PC-9 (cell line): Measurements from ENCODE around the gene DFFB. TPM values are rescaled to one million over a fixed set of nuclear protein-coding genes. Genes with fewer than 3 reads are reported as not detected.

Experiments
- BruUV-seq: library from RNA; stranded (reverse); fragments of 400-500 nt; replicated peaks from 2 replicates; lab custom pipeline; 2021; lab: Mats Ljungman, UMichigan
- CTCF ChIA-PET: fragments of 300-600 bp; sonication (Branson Sonifier 250); formaldehyde crosslinking; loops from one replicate; lab custom pipeline; 2022; ENCODE audit warnings: antibody characterized with exemption; lab: Charles Lee
- POLR2A ChIA-PET: fragments of 300-600 bp; sonication (Branson Sonifier 250); formaldehyde crosslinking; loops from one replicate; lab custom pipeline; 2022; ENCODE audit warnings: antibody characterized with exemption; ENCODE audit not compliant: unreplicated experiment; lab: Charles Lee
- DNase-seq, 2 experiments: peaks; one replicate each; pipeline versions ENCODE4 v3.0.0 to v3.0.0-alpha.2; 2015 to 2022; ENCODE audit warnings: mixed read lengths in 1 of 2
- H2AFZ ChIP-seq: fragments of 200-600 bp; sonication (generic); 2 replicates; pipeline ENCODE4 v1.8.1; 2017; ENCODE audit warnings: antibody characterized with exemption
- H3F3A ChIP-seq: fragments of 200-600 bp; sonication (generic); 2 replicates; pipeline ENCODE4 v1.8.1; 2017; ENCODE audit warnings: antibody characterized with exemption, mild to moderate bottlenecking, low read depth; ENCODE audit not compliant: insufficient read depth
- H3K27ac ChIP-seq: fragments of 200-600 bp; sonication (generic); 2 replicates; pipeline ENCODE4 v1.6.1; 2016; ENCODE audit warnings: mixed run types
- H3K27me3 ChIP-seq: fragments of 200-600 bp; sonication (generic); 2 replicates; pipeline ENCODE4 v1.6.1; 2016; ENCODE audit warnings: low read depth, mixed run types; ENCODE audit not compliant: insufficient read depth
- H3K36me3 ChIP-seq: fragments of 200-600 bp; sonication (generic); 2 replicates; pipeline ENCODE4 v1.6.1; 2016; ENCODE audit warnings: low read depth, mixed run types
- H3K4me1 ChIP-seq: fragments of 200-600 bp; sonication (generic); replicated peaks from 2 replicates; pipeline ENCODE4 v1.6.1; 2016; ENCODE audit warnings: mixed run types; ENCODE audit not compliant: insufficient read depth
- H3K4me2 ChIP-seq: fragments of 200-600 bp; sonication (generic); 2 replicates; pipeline ENCODE4 v1.6.1; 2017; ENCODE audit warnings: mixed run types
- H3K4me3 ChIP-seq: fragments of 200-600 bp; sonication (generic); 2 replicates; pipeline ENCODE4 v1.6.1; 2016; ENCODE audit warnings: mixed run types
- H3K79me2 ChIP-seq: fragments of 200-600 bp; sonication (generic); 2 replicates; pipeline ENCODE4 v1.6.1; 2017; ENCODE audit warnings: low read depth, mixed run types
- H3K9me2 ChIP-seq: fragments of 200-600 bp; sonication (generic); 2 replicates; pipeline ENCODE4 v1.8.1; 2017; ENCODE audit warnings: mild to moderate bottlenecking; ENCODE audit not compliant: insufficient read depth
- H3K9me3 ChIP-seq: fragments of 200-600 bp; sonication (generic); 2 replicates; pipeline ENCODE4 v1.8.1; 2016; ENCODE audit warnings: low read depth; ENCODE audit not compliant: insufficient read depth
- H4K20me1 ChIP-seq: fragments of 200-600 bp; sonication (generic); 2 replicates; pipeline ENCODE4 v1.8.1; 2017; ENCODE audit not compliant: insufficient read depth
- EZH2 ChIP-seq: fragments of 200-600 bp; sonication (generic); IDR thresholded peaks from 2 replicates; pipeline ENCODE4 v1.8.0; 2017; ENCODE audit warnings: antibody characterized with exemption, low read depth
- intact Hi-C: fragments of 100-400 bp; cut with micrococcal nuclease; formaldehyde crosslinking; loops from one replicate; pipeline ENCODE4 v1.10.0; 2022; ENCODE audit not compliant: unreplicated experiment
- total RNA-seq: library from RNA; stranded (reverse); gene quantifications from 2 replicates; pipeline ENCODE4 v1.2.3, GENCODE V29; 2021
- TF ChIP-seq, protein P1 (sequence below): fragments of 200-600 bp; sonication (generic); conservative IDR thresholded peaks from 2 replicates; pipeline ENCODE4 v1.6.1; 2017; ENCODE audit warnings: mixed run types, antibody characterized with exemption, mild to moderate bottlenecking, moderate library complexity

The DFFB gene
- total RNA-seq, 1 experiment from 2014 or later = 4.7 TPM

GRCh38 chr1:3885611-3886010, 28.3 kb downstream of the DFFB start:
- H3K9me3 ChIP-seq = no peaks in the 10 kb centered on the region
- no TSS peak for BruUV-seq

GRCh38 chr1:3886106-3886670, 28.9 kb downstream of the DFFB start:
- CTCF ChIA-PET = no interaction called here
- Histone ChIP-seq H3K27me3 (no peaks in the 10 kb centered on the region), H3K79me2 (no peaks in the 10 kb centered on the region), H3F3A (no peaks in the 10 kb centered on the region), H3K9me3 (no peaks in the 10 kb centered on the region), H2AFZ (no peak overlapping the region), H3K27ac (no peak overlapping the region), H3K9me2 (no peaks in the 10 kb centered on the region), H3K4me2 (no peak overlapping the region), H3K4me3 (no peak overlapping the region), H3K36me3 (no peaks in the 10 kb centered on the region), H3K4me1 (no peaks in the 10 kb centered on the region), H4K20me1 (no peaks in the 10 kb centered on the region)
- POLR2A ChIA-PET = no interaction called here
- intact Hi-C loops = no loop called here
- TF ChIP-seq, protein P1, sequence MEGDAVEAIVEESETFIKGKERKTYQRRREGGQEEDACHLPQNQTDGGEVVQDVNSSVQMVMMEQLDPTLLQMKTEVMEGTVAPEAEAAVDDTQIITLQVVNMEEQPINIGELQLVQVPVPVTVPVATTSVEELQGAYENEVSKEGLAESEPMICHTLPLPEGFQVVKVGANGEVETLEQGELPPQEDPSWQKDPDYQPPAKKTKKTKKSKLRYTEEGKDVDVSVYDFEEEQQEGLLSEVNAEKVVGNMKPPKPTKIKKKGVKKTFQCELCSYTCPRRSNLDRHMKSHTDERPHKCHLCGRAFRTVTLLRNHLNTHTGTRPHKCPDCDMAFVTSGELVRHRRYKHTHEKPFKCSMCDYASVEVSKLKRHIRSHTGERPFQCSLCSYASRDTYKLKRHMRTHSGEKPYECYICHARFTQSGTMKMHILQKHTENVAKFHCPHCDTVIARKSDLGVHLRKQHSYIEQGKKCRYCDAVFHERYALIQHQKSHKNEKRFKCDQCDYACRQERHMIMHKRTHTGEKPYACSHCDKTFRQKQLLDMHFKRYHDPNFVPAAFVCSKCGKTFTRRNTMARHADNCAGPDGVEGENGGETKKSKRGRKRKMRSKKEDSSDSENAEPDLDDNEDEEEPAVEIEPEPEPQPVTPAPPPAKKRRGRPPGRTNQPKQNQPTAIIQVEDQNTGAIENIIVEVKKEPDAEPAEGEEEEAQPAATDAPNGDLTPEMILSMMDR = no peak
- TF ChIP-seq EZH2 = no peak
- no peak for DNase-seq
- no TSS peak for BruUV-seq

More at GRCh38 chr1:3885611-3886010, 28.3 kb downstream of the DFFB start:
- ChIA-PET POLR2A (no interaction called here), CTCF (no interaction called here)
- Histone ChIP-seq H3K79me2 (no peaks in the 10 kb centered on the region), H4K20me1 (no peaks in the 10 kb centered on the region), H3K36me3 (no peaks in the 10 kb centered on the region), H3F3A (no peaks in the 10 kb centered on the region), H3K27me3 (no peaks in the 10 kb centered on the region), H3K4me1 (no peaks in the 10 kb centered on the region), H3K9me2 (no peaks in the 10 kb centered on the region), H3K4me2 (no peak overlapping the region), H3K4me3 (no peak overlapping the region), H3K27ac (no peak overlapping the region), H2AFZ (no peak overlapping the region)
- intact Hi-C loops = no loop called here
- no peak for TF ChIP-seq EZH2
- TF ChIP-seq, protein P1 = no peak
- no peak for DNase-seq

DNA sequence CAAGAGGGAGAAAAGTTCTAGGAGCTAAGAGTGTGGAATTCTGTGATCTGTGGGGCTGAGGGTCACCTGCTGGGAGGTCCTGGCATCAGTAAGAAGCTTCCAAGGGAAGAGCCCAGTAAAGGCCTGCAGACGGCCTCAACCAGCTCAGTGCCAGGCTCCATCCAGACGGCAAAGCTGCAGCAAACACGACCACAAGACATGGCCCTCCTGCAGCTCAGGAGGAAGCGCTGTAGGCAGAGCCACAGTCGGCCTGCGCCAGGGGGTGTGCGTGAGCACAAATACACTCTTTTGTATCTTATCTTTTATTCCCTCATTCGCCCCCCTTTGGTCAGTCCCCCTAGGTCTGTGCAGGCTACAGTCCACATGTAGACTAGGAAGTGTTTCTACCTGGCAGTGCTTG, 29.4 kb downstream of the DFFB start:
- intact Hi-C loops = no loop called here

More for the DNA sequence above, 29.4 kb downstream of the DFFB start:
- Histone ChIP-seq H3K9me2 (no peaks in the 10 kb centered on the region), H3K9me3 (no peaks in the 10 kb centered on the region), H3K27ac (no peak overlapping the region), H3K36me3 (no peaks in the 10 kb centered on the region), H4K20me1 (peaks cover 2% of the 10 kb centered on the region; the same call in 1 of the 2 replicates), H3K4me2 (no peak overlapping the region), H3F3A (no peaks in the 10 kb centered on the region), H3K4me3 (no peak overlapping the region), H3K79me2 (no peaks in the 10 kb centered on the region), H3K4me1 (no peaks in the 10 kb centered on the region), H3K27me3 (no peaks in the 10 kb centered on the region), H2AFZ (no peak overlapping the region)
- no peak for DNase-seq
- CTCF ChIA-PET = no interaction called here
- TF ChIP-seq, protein P1 = no peak
- no peak for TF ChIP-seq EZH2
- BruUV-seq = no TSS peak
- POLR2A ChIA-PET = no interaction called here
